ENCODE results near the gene PODN. TPM values are rescaled to one million over a fixed set of nuclear protein-coding genes. Genes with fewer than 3 reads are reported as not detected.

Gene PODN
- total RNA-seq, 2 donors from 2014 or later = 35.8 to 123 TPM

- Histone ChIP-seq H3K4me1 (peaks cover 18% of the 10 kb centered on the region), H3K9me3 (no peaks in the 10 kb centered on the region), H3K4me3 (no peak overlapping the region), H3K27me3 (peaks cover 0 to 21% of the 10 kb centered on the region in 2 donors), H3K36me3 (replicated peaks in 1 of 2; ENCODE audit: insufficient read depth in 1 of 2, low read depth in 2 of 2) (no peaks in the 10 kb centered on the region), H3K27ac (no peak overlapping the region)
- TF ChIP-seq POLR2A (IDR thresholded peaks at IDR 0.05) (no peak), CTCF (IDR thresholded peaks at IDR 0.05) (no peak)
- intact Hi-C loops (cut with DNase I) = no loop called here
- DNase-seq (no peak), ATAC-seq (no peak)
- WGBS, 2 donors = 82 to 95% methylated on average over 7 of the region's 7 CpGs
Observed at GRCh38 chr1:53065391-53065790, 3.4 kb downstream of the PODN start.

- no peak for ATAC-seq
- no peaks in the 10 kb centered on the region for H3K36me3 ChIP-seq (replicated peaks in 1 of 2; ENCODE audit: insufficient read depth in 1 of 2, low read depth in 2 of 2)
- H3K4me1 ChIP-seq = peaks cover 15% of the 10 kb centered on the region
- no peak overlapping the region for H3K4me3 ChIP-seq
- no peaks in the 10 kb centered on the region for H3K9me3 ChIP-seq
- WGBS, 2 donors = 79 to 91% methylated on average over 5 to 6 of the region's 6 CpGs
- intact Hi-C loops (cut with DNase I) = no loop called here
- TF ChIP-seq POLR2A (IDR thresholded peaks at IDR 0.05) (no peak), CTCF (IDR thresholded peaks at IDR 0.05) (no peak)
- peaks cover 0 to 15% of the 10 kb centered on the region in 2 donors for H3K27me3 ChIP-seq
- H3K27ac ChIP-seq = no peak overlapping the region
- DNase-seq = peak in 1 of 4 donors; percentile 2
Observed at GRCh38 chr1:53066488-53066887, 4.5 kb downstream of the PODN start.

- intact Hi-C loops (cut with DNase I) = no loop called here
- whole genome bisulfite sequencing, 2 donors = 81 to 91% methylated on average over 6 to 13 of the region's 13 CpGs
- DNase-seq (peak in 2 of 4 donors; percentile 1 to 9), ATAC-seq (no peak)
- Histone ChIP-seq H3K9me3 (no peaks in the 10 kb centered on the region), H3K4me3 (no peak overlapping the region), H3K27me3 (peaks cover 0 to 11% of the 10 kb centered on the region in 2 donors), H3K36me3 (replicated peaks in 1 of 2; ENCODE audit: insufficient read depth in 1 of 2, low read depth in 2 of 2) (no peaks in the 10 kb centered on the region), H3K4me1 (peaks cover 9% of the 10 kb centered on the region), H3K27ac (no peak overlapping the region)
- no peak for TF ChIP-seq POLR2A (IDR thresholded peaks at IDR 0.05)
- TF ChIP-seq CTCF (IDR thresholded peaks at IDR 0.05) = no peak
Observed at GRCh38 chr1:53066891-53067738, 5.1 kb downstream of the PODN start.

- Histone ChIP-seq H3K36me3 (replicated peaks in 1 of 2; ENCODE audit: insufficient read depth in 1 of 2, low read depth in 2 of 2) (no peaks in the 10 kb centered on the region), H3K4me3 (no peak overlapping the region), H3K27ac (no peak overlapping the region), H3K27me3 (peaks cover 0 to 3% of the 10 kb centered on the region in 2 donors), H3K9me3 (no peaks in the 10 kb centered on the region), H3K4me1 (peaks cover 2% of the 10 kb centered on the region)
- WGBS, 2 donors = 82 to 85% methylated on average over 2 of the region's 2 CpGs
- no peak for ATAC-seq
- no peak for DNase-seq
- intact Hi-C loops (cut with DNase I) = no loop called here
- TF ChIP-seq POLR2A (IDR thresholded peaks at IDR 0.05) (no peak), CTCF (IDR thresholded peaks at IDR 0.05) (no peak)
Observed at GRCh38 chr1:53067886-53068285, 5.9 kb downstream of the PODN start.

All from body of pancreas (tissue), 4 donors.